NCI-H2081 (cell line): ENCODE measurements around the gene MFAP4.

Experiments used
- DNase-seq, 2 experiments: peaks; one replicate each; lab custom pipeline; 2025; lab: John Stamatoyannopoulos, UW

The MFAP4 gene

GRCh38 chr17:19333736-19334290 lies 53.2 kb downstream of the MFAP4 start:
- DNase-seq, result no peak
